ENCODE results near the gene FBXL13. TPM values are rescaled to one million over a fixed set of nuclear protein-coding genes. Genes with fewer than 3 reads are reported as not detected.

The FBXL13 gene
- total and polyA plus RNA-seq, 2 of the 8 experiments (the other 6 are each of a cell fraction or from before 2014, with no cell fraction given) = 1.2 to 2.8 TPM

- H3K4me3 ChIP-seq (ENCODE audit: extremely low read depth in 1 of 4, insufficient read depth in 2 of 4, low read depth in 3 of 4, low read length in 4 of 4) = no peak overlapping the region
- H3K36me3 ChIP-seq (ENCODE audit: control insufficient read depth in 2 of 4, insufficient read depth in 4 of 4, low read length in 3 of 4) = no peaks in the 10 kb centered on the region
- H2BK5ac ChIP-seq (ENCODE audit: low read depth, low read length) = no peak overlapping the region
- H3K23me2 ChIP-seq (ENCODE audit: low read depth, low read length) = no peaks in the 10 kb centered on the region
- FAIRE-seq (no peak), DNase-seq (ENCODE audit: low read depth in 1 of 2, low spot score in 2 of 2) (no peak)
- no peak overlapping the region for H3K27ac ChIP-seq (ENCODE audit: low read depth, low read length)
- ChIA-PET POLR2A (ENCODE audit: partially characterized antibody) (no interaction called here), CTCF (ENCODE audit: partially characterized antibody) (no interaction called here)
- no peak overlapping the region for H4K8ac ChIP-seq (ENCODE audit: extremely low read depth, insufficient read depth, low read length)
- H2BK20ac ChIP-seq (ENCODE audit: low read length) = no peak overlapping the region
- H3K27me3 ChIP-seq (replicated peaks in 1 of 4; ENCODE audit: control insufficient read depth in 3 of 4, extremely low read depth in 1 of 4, insufficient read depth in 3 of 4, low read length in 3 of 4) = no peaks in the 10 kb centered on the region
- TF ChIP-seq POU5F1 (IDR thresholded peaks at IDR 0.05; ENCODE audit: low read depth, low read length) = no peak
- no peak for TF ChIP-seq BACH1 (IDR thresholded peaks at IDR 0.05; ENCODE audit: low read length)
- no peak for TF ChIP-seq ATF2 (IDR thresholded peaks at IDR 0.05; ENCODE audit: low read length)
- no peak for TF ChIP-seq FOSL1 (IDR thresholded peaks at IDR 0.05; ENCODE audit: insufficient read depth, low read depth, low read length)
- no peak for TF ChIP-seq CHD2 (IDR thresholded peaks at IDR 0.05; ENCODE audit: low read length)
- no peak for TF ChIP-seq POLR2AphosphoS5 (IDR thresholded peaks at IDR 0.05; ENCODE audit: low read depth, low read length)
- no peak overlapping the region for H4K5ac ChIP-seq (ENCODE audit: insufficient read length, low read depth, low read length)
- no peak overlapping the region for H2BK12ac ChIP-seq (ENCODE audit: low read depth, low read length)
- no peak overlapping the region for H2AFZ ChIP-seq (ENCODE audit: low read length)
- WGBS, 2 experiments (ENCODE audit: extremely low coverage in 1 of 2, insufficient coverage in 1 of 2, insufficient read length in 1 of 2, insufficient replicate concordance in 2 of 2, low coverage in 1 of 2, low lambda C conversion rate in 2 of 2, missing lambda C conversion rate in 1 of 2) = 88% methylated on average over 3 of the region's 3 CpGs; no CpG with 5 or more reads in 1 of the 2 experiments
- H3K9ac ChIP-seq (replicated peaks in 1 of 4; ENCODE audit: extremely low read depth in 1 of 4, low read depth in 3 of 4, low read length in 3 of 4) = no peak overlapping the region
- H3K4me1 ChIP-seq (replicated peaks in 1 of 4; ENCODE audit: control insufficient read depth in 3 of 4, insufficient read depth in 4 of 4, low read length in 3 of 4) = no peaks in the 10 kb centered on the region
- no peak overlapping the region for H2BK120ac ChIP-seq (replicated peaks; ENCODE audit: low read depth, low read length)
- H4K91ac ChIP-seq (replicated peaks; ENCODE audit: insufficient read length, low read length) = no peak overlapping the region
- H4K20me1 ChIP-seq (replicated peaks in 1 of 2; ENCODE audit: control insufficient read depth in 1 of 2, insufficient read depth in 2 of 2, low read length in 2 of 2) = no peaks in the 10 kb centered on the region
- no peak overlapping the region for H2BK15ac ChIP-seq (ENCODE audit: low read length)
- no peak overlapping the region for H3K18ac ChIP-seq (ENCODE audit: extremely low read depth, low read length)
- H3K79me2 ChIP-seq (ENCODE audit: control insufficient read depth in 1 of 2, insufficient read depth in 2 of 2, low read length in 2 of 2) = no peaks in the 10 kb centered on the region
- no peak overlapping the region for H3K56ac ChIP-seq (replicated peaks; ENCODE audit: insufficient read length, low read depth, low read length)
- H3K4ac ChIP-seq (replicated peaks; ENCODE audit: insufficient read length, low read depth, low read length) = no peak overlapping the region
- no peak overlapping the region for H3K14ac ChIP-seq (ENCODE audit: insufficient read length)
- H3K79me1 ChIP-seq (ENCODE audit: low read depth, low read length) = no peaks in the 10 kb centered on the region
- no peak overlapping the region for H2AK5ac ChIP-seq (ENCODE audit: low read depth, low read length)
- H3K23ac ChIP-seq (ENCODE audit: insufficient read length) = no peak overlapping the region
- H3K9me3 ChIP-seq (ENCODE audit: insufficient read depth in 2 of 2, low read depth in 1 of 2, low read length in 1 of 2) = peaks cover 0 to 3% of the 10 kb centered on the region in 2 experiments; a peak in 2 of 4 replicates
- H3K4me2 ChIP-seq (ENCODE audit: insufficient read depth in 1 of 2, low read depth in 2 of 2, low read length in 2 of 2) = no peak overlapping the region
Measured at GRCh38 chr7:102994567-102994966, 80.0 kb downstream of the FBXL13 start.

Measured in H1 (cell line).